GM12878 (cell line): Measurements from ENCODE around the gene DLX3.

Experiments used
- ATF7 ChIP-seq: fragments of 450-650 bp; IDR thresholded peaks from 2 replicates; pipeline ENCODE4 v1.6.1; 2016; ENCODE audit warnings: low read depth, mild to moderate bottlenecking
- ETV6 ChIP-seq, 2 experiments: fragments of 450-650 bp in 1 of 2; IDR thresholded peaks in 1 of 2; conservative IDR thresholded peaks in 1 of 2; 2 replicates each; pipeline ENCODE4 v1.6.1; 2014; ENCODE audit warnings: antibody characterized with exemption in 1 of 2, borderline replicate concordance in 1 of 2, low read depth in 1 of 2, mild to moderate bottlenecking in 1 of 2, moderate library complexity in 1 of 2
- EZH2 ChIP-seq: IDR thresholded peaks from 2 replicates; pipeline ENCODE4 v1.6.1; 2012; ENCODE audit warnings: low read depth, mild to moderate bottlenecking, control low read depth, inconsistent platforms, low read length, borderline replicate concordance; ENCODE audit not compliant: control insufficient read depth
- POLR2AphosphoS2 ChIP-seq: IDR thresholded peaks from 2 replicates; pipeline ENCODE4 v1.6.1; 2011; ENCODE audit warnings: low read depth, mild to moderate bottlenecking, low read length, improper control_type of control experiment, moderate library complexity
- SPI1 ChIP-seq: IDR thresholded peaks from 2 replicates; pipeline ENCODE4 v1.6.1; 2011; ENCODE audit warnings: low read depth, mild to moderate bottlenecking, low read length, moderate library complexity, borderline replicate concordance; ENCODE audit not compliant: insufficient read depth
- TCF12 ChIP-seq: IDR thresholded peaks from 2 replicates; pipeline ENCODE4 v1.6.1; 2011; ENCODE audit warnings: low read depth, mild to moderate bottlenecking, low read length

DNA sequence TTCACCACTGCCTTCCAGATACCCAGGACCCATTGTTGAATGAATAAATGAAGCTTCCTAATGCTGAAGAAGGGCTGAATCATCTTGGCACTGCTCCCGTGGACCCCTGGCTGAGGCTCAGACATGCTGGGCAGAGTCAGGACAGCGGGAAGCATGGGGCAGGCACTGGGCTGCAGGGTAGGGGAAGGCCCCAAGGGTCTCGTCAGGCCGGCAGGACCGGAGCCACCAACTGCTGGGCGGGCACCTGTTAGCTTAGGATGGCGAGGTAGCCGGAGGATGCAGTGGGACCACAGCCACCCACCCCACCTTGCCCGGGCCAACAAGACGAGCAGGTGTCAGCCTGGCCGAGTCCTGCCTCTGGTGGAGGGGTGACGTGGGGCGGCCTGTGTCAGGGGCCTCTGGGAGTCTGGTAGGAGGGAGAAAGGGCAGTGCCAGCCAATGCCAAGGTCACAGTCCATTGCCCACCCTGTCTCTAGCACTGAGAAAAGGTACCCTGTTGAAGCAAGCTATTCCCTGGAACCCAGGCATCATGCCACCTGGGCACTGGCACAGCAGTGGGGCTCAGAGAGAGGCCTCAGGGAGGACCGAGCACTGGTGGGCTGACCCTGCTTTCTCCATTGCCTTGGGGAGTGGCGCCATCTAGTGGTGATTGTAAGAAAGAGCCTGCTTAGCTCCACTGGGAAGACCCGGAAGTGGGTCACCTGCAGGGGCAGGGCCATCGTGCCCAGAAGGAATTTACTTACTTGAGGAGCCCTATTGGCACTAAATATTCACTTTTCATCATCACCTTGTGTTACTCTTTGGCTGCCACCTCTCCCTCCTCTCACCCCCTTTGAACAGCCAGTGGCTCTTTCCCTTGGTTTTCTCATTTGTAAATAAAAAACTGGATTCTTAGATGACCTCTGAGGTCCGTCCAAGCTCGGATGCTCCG is 3.0 kb upstream of the DLX3 start:
- TF ChIP-seq TCF12, result no peak
- no peak for TF ChIP-seq EZH2
- TF ChIP-seq SPI1, result no peak
- TF ChIP-seq ETV6 (conservative IDR thresholded peaks at IDR 0.05 in 1 of 2, IDR thresholded peaks at IDR 0.05 in 1 of 2; ENCODE audit: borderline replicate concordance in 1 of 2, low read depth in 1 of 2), result no peak
- TF ChIP-seq POLR2AphosphoS2, result no peak
- TF ChIP-seq ATF7, result no peak
